ENCODE data around the gene TPMT.
"Not testable (repeated sequence)": the region's sequence is repeated elsewhere in the genome, so short reads cannot be mapped to it uniquely, and the experiment has no call there.

DNA sequence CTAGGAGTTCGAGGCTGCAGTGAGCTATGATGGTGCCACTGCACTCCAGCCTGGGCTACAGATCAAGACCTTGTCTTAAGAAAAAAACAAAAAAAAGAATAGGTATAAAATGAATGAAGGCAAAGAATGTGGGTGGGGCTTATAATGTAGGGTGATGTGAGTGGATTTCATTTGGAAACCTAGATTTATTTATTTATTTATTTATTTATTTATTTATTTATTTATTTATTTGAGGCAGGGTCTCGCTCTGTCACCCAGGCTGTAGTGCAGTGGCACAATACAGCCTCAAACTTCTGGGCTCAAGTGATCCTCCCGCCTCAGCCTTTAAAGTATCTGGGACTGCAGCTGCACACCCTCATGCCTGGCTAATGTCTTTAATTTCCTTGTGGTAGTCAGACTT is 3.5 kb downstream of the TPMT start:
- not testable (repeated sequence) for TF ChIP-seq CTCF, POLR2AphosphoS5 (IDR thresholded peaks at IDR 0.05)

Data from breast epithelium (tissue), 3 donors.